Vagina (tissue), 2 donors: ENCODE results near the gene ARHGDIB. TPM values are rescaled to one million over a fixed set of nuclear protein-coding genes. Genes with fewer than 3 reads are reported as not detected.

Source experiments
- DNase-seq, 2 donors: peaks; one replicate each; pipeline ENCODE4 v3.0.0-alpha.2; 2017; ENCODE audit errors: extremely low spot score in 2 of 2
- H3K27ac ChIP-seq: fragments of 200-600 bp; sonication (generic); one replicate; pipeline ENCODE4 v1.5.1; 2019
- H3K27me3 ChIP-seq: fragments of 200-600 bp; sonication (generic); one replicate; pipeline ENCODE4 v1.5.1; 2019
- H3K36me3 ChIP-seq, 2 donors: fragments of 200-600 bp; sonication (generic); one replicate each; pipeline ENCODE4 v1.5.1; 2017 to 2019
- H3K4me1 ChIP-seq: fragments of 200-600 bp; sonication (generic); one replicate; pipeline ENCODE4 v1.5.1; 2019
- H3K4me3 ChIP-seq, 2 donors: fragments of 200-600 bp; sonication (generic); 1 replicate in 1 of 2; 2 replicates in 1 of 2; pipeline ENCODE4 v1.5.1; 2016 to 2019
- H3K9me3 ChIP-seq: fragments of 200-600 bp; sonication (generic); one replicate; pipeline ENCODE4 v1.5.1; 2019
- CTCF ChIP-seq, 3 experiments: fragments of 450-650 bp in 2 of 3; fragments of 200-600 bp in 1 of 3; sonication (generic) in 1 of 3; IDR thresholded peaks; one replicate each; pipeline ENCODE4 v1.5.1; 2017 to 2019; ENCODE audit warnings: antibody characterized with exemption in 3 of 3, mild to moderate bottlenecking in 2 of 3, moderate library complexity in 2 of 3
- POLR2A ChIP-seq, 2 donors: fragments of 450-650 bp; IDR thresholded peaks; one replicate each; pipeline ENCODE4 v1.6.1; 2017; ENCODE audit warnings: antibody characterized with exemption in 2 of 2, mild to moderate bottlenecking in 2 of 2, moderate library complexity in 2 of 2
- POLR2AphosphoS5 ChIP-seq, 2 donors: sonication (generic); formaldehyde crosslinking; IDR thresholded peaks; one replicate each; pipeline ENCODE4 v1.9.0; 2017; ENCODE audit warnings: antibody characterized with exemption in 2 of 2, mild to moderate bottlenecking in 2 of 2, low read depth in 1 of 2; ENCODE audit not compliant: insufficient read depth in 1 of 2
- intact Hi-C: fragments of 100-400 bp; cut with DNase I; formaldehyde crosslinking; loops from one replicate; pipeline ENCODE4 v1.15.1; 2023
- total RNA-seq: library from RNA; depleted of rRNA; stranded (reverse); fragments of >200 nt; gene quantifications from one replicate; pipeline ENCODE4 v1.2.3, GENCODE V29; 2016

Gene ARHGDIB
- total RNA-seq, result 153 TPM

DNA sequence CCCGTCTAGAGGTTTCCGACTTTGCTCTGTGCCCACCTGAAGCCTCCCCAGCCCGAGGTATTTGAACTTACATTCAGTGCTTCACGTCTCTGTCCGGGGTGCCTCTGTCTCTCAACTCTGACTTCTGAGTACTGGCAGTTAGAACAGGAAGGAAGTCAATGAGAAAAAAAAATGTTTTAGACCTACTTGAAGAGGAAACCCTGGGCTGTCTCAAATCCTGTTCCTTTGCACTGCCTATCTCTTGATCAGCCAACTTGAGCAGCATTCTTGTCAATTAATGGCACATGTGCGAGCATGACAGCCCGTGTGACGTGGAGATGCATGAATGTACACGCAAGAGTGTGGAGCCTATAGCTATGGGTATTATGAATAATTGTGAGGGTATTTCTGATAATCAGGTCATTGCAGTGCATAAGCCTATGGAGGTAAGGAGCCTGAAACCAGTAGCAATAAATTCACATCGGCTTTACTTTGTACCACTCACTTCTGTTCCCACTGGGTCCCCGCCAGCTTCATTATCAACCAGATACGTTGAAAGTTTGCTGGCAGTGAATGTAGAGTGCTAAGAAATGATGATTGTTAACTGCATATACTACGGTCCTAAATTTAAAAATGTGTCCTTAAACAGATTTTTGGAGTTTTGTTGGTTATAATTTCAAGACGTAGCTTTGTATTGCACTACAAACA, at the start of gene ARHGDIB:
TSS of gene ARHGDIB (minus strand) at position 136 of the 687 bp plus-strand sequence. CDS start 10,889 bp downstream, outside the sequence.
- TF ChIP-seq POLR2A (IDR thresholded peaks at IDR 0.05), result peak in 1 of 2 donors; percentile 9
- TF ChIP-seq CTCF (IDR thresholded peaks at IDR 0.05), result no peak
- TF ChIP-seq POLR2AphosphoS5 (IDR thresholded peaks at IDR 0.05; ENCODE audit: insufficient read depth in 1 of 2, low read depth in 1 of 2), result no peak
- no peaks in the 10 kb centered on the region for H3K27me3 ChIP-seq
- DNase-seq, result no peak

DNA sequence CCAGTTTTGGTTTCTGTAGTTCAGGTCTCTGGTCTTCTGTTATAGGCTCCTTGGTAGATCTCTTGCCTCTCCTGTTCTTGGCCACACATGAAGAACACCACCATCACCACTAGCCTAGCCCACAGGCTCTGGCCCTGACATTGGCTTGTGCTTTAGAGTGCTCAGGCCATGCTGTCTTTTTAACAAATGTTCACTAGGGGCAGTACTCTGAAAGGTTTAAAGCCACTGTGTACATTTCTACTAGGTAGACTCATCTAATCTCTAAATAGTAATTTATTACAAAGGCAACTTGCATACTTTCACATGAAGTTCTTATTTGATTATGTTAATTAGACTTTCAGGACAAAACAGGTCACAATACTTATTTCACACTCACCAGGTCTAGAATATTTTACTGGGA, 49.8 kb upstream of the ARHGDIB start:
- DNase-seq, result no peak
- Histone ChIP-seq H3K27ac (no peak overlapping the region), H3K4me3 (no peak overlapping the region), H3K9me3 (no peaks in the 10 kb centered on the region), H3K27me3 (no peaks in the 10 kb centered on the region), H3K4me1 (no peaks in the 10 kb centered on the region), H3K36me3 (no peaks in the 10 kb centered on the region)
- TF ChIP-seq POLR2AphosphoS5 (IDR thresholded peaks at IDR 0.05; ENCODE audit: insufficient read depth in 1 of 2, low read depth in 1 of 2) (no peak), CTCF (IDR thresholded peaks at IDR 0.05) (no peak), POLR2A (IDR thresholded peaks at IDR 0.05) (no peak)
- intact Hi-C loops, result no loop called here

More for the DNA sequence above, at the start of gene ARHGDIB:
- Histone ChIP-seq H3K9me3 (no peaks in the 10 kb centered on the region), H3K4me1 (peaks cover 44% of the 10 kb centered on the region), H3K27ac (peak within 1 kb of the TSS; percentile 62), H3K4me3 (peak within 1 kb of the TSS; percentile 14 to 44), H3K36me3 (no peaks in the 10 kb centered on the region)
- intact Hi-C loops, result no loop called here

DNA sequence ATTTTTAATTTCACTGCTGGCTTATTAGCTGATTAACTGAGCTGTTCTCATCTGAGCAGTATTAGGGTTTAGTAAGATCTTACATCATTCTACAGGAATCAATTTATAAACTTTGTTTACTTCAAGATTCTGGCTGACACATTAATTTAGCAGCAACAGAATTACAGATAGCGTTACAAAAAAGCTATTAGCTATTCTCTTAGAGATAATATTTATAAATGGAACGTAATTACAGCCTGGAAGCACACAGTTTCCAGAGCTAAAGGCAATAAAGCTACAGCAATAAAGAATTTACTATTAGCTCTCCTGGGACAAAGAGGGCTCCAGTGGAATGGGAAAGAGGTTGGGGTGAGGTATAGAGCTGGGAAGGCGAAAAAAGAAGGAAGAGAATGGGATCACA, 46.1 kb upstream of the ARHGDIB start:
- Histone ChIP-seq H3K36me3 (no peaks in the 10 kb centered on the region), H3K4me1 (no peaks in the 10 kb centered on the region), H3K9me3 (no peaks in the 10 kb centered on the region), H3K27ac (peak overlapping the region; percentile 31), H3K4me3 (no peak overlapping the region), H3K27me3 (no peaks in the 10 kb centered on the region)
- no peak for DNase-seq
- intact Hi-C loops, result loop anchor here (10.0 kb wide), 1 partner anchor 247 kb away; no protein-coding TSS in a partner anchor
- TF ChIP-seq CTCF (IDR thresholded peaks at IDR 0.05) (no peak), POLR2AphosphoS5 (IDR thresholded peaks at IDR 0.05; ENCODE audit: insufficient read depth in 1 of 2, low read depth in 1 of 2) (no peak), POLR2A (IDR thresholded peaks at IDR 0.05) (no peak)

- no peak overlapping the region for H3K27ac ChIP-seq
- no peak for DNase-seq
- TF ChIP-seq POLR2A (IDR thresholded peaks at IDR 0.05) (no peak), POLR2AphosphoS5 (IDR thresholded peaks at IDR 0.05; ENCODE audit: insufficient read depth in 1 of 2, low read depth in 1 of 2) (no peak), CTCF (IDR thresholded peaks at IDR 0.05) (no peak)
- H3K4me1 ChIP-seq, result no peaks in the 10 kb centered on the region
- no peaks in the 10 kb centered on the region for H3K36me3 ChIP-seq
- H3K9me3 ChIP-seq, result no peaks in the 10 kb centered on the region
- no peak overlapping the region for H3K4me3 ChIP-seq
- no peaks in the 10 kb centered on the region for H3K27me3 ChIP-seq
- intact Hi-C loops, result loop anchor here (10.0 kb wide), 1 partner anchor 250 kb away; no protein-coding TSS in a partner anchor
Observed at GRCh38 chr12:15005064-15005463, 43.7 kb upstream of the ARHGDIB start.

GRCh38 chr12:15004421-15004820, 43.0 kb upstream of the ARHGDIB start:
- intact Hi-C loops, result loop anchor here (10.0 kb wide), 1 partner anchor 250 kb away; no protein-coding TSS in a partner anchor
- Histone ChIP-seq H3K27ac (no peak overlapping the region), H3K4me3 (no peak overlapping the region), H3K9me3 (no peaks in the 10 kb centered on the region), H3K27me3 (no peaks in the 10 kb centered on the region), H3K4me1 (peaks cover 6% of the 10 kb centered on the region), H3K36me3 (no peaks in the 10 kb centered on the region)
- DNase-seq, result no peak
- no peak for TF ChIP-seq POLR2AphosphoS5 (IDR thresholded peaks at IDR 0.05; ENCODE audit: insufficient read depth in 1 of 2, low read depth in 1 of 2)
- no peak for TF ChIP-seq POLR2A (IDR thresholded peaks at IDR 0.05)
- no peak for TF ChIP-seq CTCF (IDR thresholded peaks at IDR 0.05)
